B cell (primary cell): ENCODE results near the gene MDH2. TPM values are rescaled to one million over a fixed set of nuclear protein-coding genes. Genes with fewer than 3 reads are reported as not detected.

Experiments used
- ATAC-seq: fragments of 200-7000 bp; cut with Tn5 transposase; one replicate; pipeline ENCODE4 v1.10.0; 2021; ENCODE audit warnings: low read depth, mild to moderate bottlenecking, moderate number of reproducible peaks, moderate library complexity
- CTCF ChIA-PET: fragments of 350-600 bp; sonication (Branson Sonifier 250); formaldehyde crosslinking; loops from one replicate; lab custom pipeline; 2021; ENCODE audit warnings: antibody characterized with exemption, inconsistent platforms; lab: Charles Lee
- POLR2A ChIA-PET: fragments of 350-600 bp; sonication (Branson Sonifier 250); formaldehyde crosslinking; loops from one replicate; lab custom pipeline; 2021; ENCODE audit warnings: antibody characterized with exemption; lab: Charles Lee
- DNase-seq: peaks from one replicate; pipeline ENCODE4 v3.0.0; 2013
- H2AFZ ChIP-seq: 2 replicates; pipeline ENCODE4 v1.6.1; 2012; ENCODE audit warnings: mild to moderate bottlenecking, low read depth, low read length; ENCODE audit not compliant: insufficient read depth, poor library complexity, severe bottlenecking
- H3K27ac ChIP-seq, 2 donors: 1 replicate in 1 of 2; 2 replicates in 1 of 2; pipeline ENCODE4 v1.5.1; 2012 to 2013; ENCODE audit warnings: low read length in 2 of 2, mild to moderate bottlenecking in 2 of 2, moderate library complexity in 1 of 2
- H3K27me3 ChIP-seq, 4 experiments: fragments of 200-600 bp in 1 of 4; sonication (generic) in 1 of 4; replicated peaks in 1 of 4; 1 replicate in 2 of 4; 2 replicates in 2 of 4; pipeline versions ENCODE4 v1.6.1 to v1.7.0; 2013 to 2016; ENCODE audit warnings: low read length in 3 of 4, mild to moderate bottlenecking in 2 of 4, mixed read lengths in 1 of 4, moderate library complexity in 1 of 4; ENCODE audit not compliant: insufficient read depth in 4 of 4, control insufficient read depth in 3 of 4; ENCODE audit errors: control extremely low read depth in 1 of 4
- H3K36me3 ChIP-seq, 2 experiments: replicated peaks in 1 of 2; 1 replicate in 1 of 2; 2 replicates in 1 of 2; pipeline versions ENCODE4 v1.6.1 to v1.7.1; 2013; ENCODE audit warnings: low read length in 1 of 2; ENCODE audit not compliant: insufficient read depth in 2 of 2, control insufficient read depth in 1 of 2; ENCODE audit errors: control extremely low read depth in 1 of 2, extremely low read depth in 1 of 2
- H3K4me1 ChIP-seq, 2 donors: fragments of 200-600 bp in 1 of 2; sonication (generic) in 1 of 2; 1 replicate in 1 of 2; 2 replicates in 1 of 2; pipeline versions ENCODE4 v1.5.1 to v1.6.1; 2013 to 2017; ENCODE audit warnings: low read length in 2 of 2; ENCODE audit not compliant: control insufficient read depth in 2 of 2, insufficient read depth in 2 of 2
- H3K4me2 ChIP-seq: replicated peaks from 2 replicates; pipeline ENCODE3; 2012; ENCODE audit warnings: mild to moderate bottlenecking, low read depth, low read length; ENCODE audit not compliant: poor library complexity, severe bottlenecking
- H3K4me3 ChIP-seq, 5 experiments: fragments of 200-600 bp in 1 of 5; sonication (generic) in 1 of 5; 1 replicate in 3 of 5; 2 replicates in 2 of 5; pipeline versions ENCODE4 v1.5.1 to v1.7.0; 2011 to 2016; ENCODE audit warnings: low read length in 4 of 5, mild to moderate bottlenecking in 4 of 5, low read depth in 2 of 5, control low read depth in 1 of 5, moderate library complexity in 1 of 5; ENCODE audit not compliant: insufficient read depth in 1 of 5; ENCODE audit errors: control extremely low read depth in 1 of 5, extremely low read depth in 1 of 5
- H3K79me2 ChIP-seq: fragments of 200-600 bp; sonication (generic); one replicate; pipeline ENCODE4 v1.6.0; 2016; ENCODE audit warnings: low read length; ENCODE audit not compliant: control insufficient read depth, insufficient read depth
- H3K9ac ChIP-seq: fragments of 200-600 bp; sonication (generic); 2 replicates; pipeline ENCODE4 v1.6.1; 2017; ENCODE audit warnings: mild to moderate bottlenecking, low read length, moderate library complexity
- H3K9me3 ChIP-seq, 3 donors: one replicate each; pipeline versions ENCODE4 v1.6.1 to v1.7.1; 2013; ENCODE audit warnings: low read length in 2 of 3; ENCODE audit not compliant: control insufficient read depth in 2 of 3, insufficient read depth in 1 of 3; ENCODE audit errors: control extremely low read depth in 1 of 3
- H4K20me1 ChIP-seq: 2 replicates; pipeline ENCODE4 v1.6.0; 2012; ENCODE audit warnings: mild to moderate bottlenecking, low read length; ENCODE audit not compliant: insufficient read depth, control insufficient read depth, poor library complexity, severe bottlenecking
- H3K27ac Mint-ChIP-seq: one replicate; pipeline ENCODE4 v1.8.0; 2021; ENCODE audit warnings: mixed read lengths
- H3K27me3 Mint-ChIP-seq: one replicate; pipeline ENCODE4 v1.8.0; 2021; ENCODE audit warnings: mixed read lengths
- H3K4me1 Mint-ChIP-seq: one replicate; pipeline ENCODE4 v1.8.0; 2021; ENCODE audit warnings: mixed read lengths
- H3K4me3 Mint-ChIP-seq: one replicate; pipeline ENCODE4 v1.8.0; 2021; ENCODE audit warnings: mixed read lengths
- H3K9me3 Mint-ChIP-seq: one replicate; pipeline ENCODE4 v1.8.0; 2022; ENCODE audit warnings: mixed read lengths; ENCODE audit not compliant: insufficient read depth
- CTCF ChIP-seq: fragments of 200-600 bp; IDR thresholded peaks from one replicate; pipeline ENCODE4 v1.8.0; 2022; ENCODE audit warnings: antibody characterized with exemption, mild to moderate bottlenecking
- EZH2 ChIP-seq: IDR thresholded peaks from 2 replicates; pipeline ENCODE4 v1.6.1; 2012; ENCODE audit warnings: borderline replicate concordance, low read depth, mild to moderate bottlenecking, moderate library complexity, low read length; ENCODE audit not compliant: insufficient read depth, poor library complexity, severe bottlenecking
- WGBS: methylation state at CpG from one replicate; pipeline ENCODE4 v1.1.5; 2013; ENCODE audit warnings: missing lambda C conversion rate; ENCODE audit not compliant: insufficient coverage; 5-methylcytosine and 5-hydroxymethylcytosine counted together
- intact Hi-C: fragments of 100-400 bp; cut with micrococcal nuclease; formaldehyde crosslinking; loops from one replicate; pipeline ENCODE4 v1.10.0; 2022
- polyA plus RNA-seq: library from polyadenylated mRNA; depleted of rRNA; stranded (reverse); fragments of >200 nt; gene quantifications from 2 replicates; pipeline ENCODE4 v1.2.3, GENCODE V29; 2012
- total RNA-seq, 2 donors: library from RNA; stranded (reverse); fragments of 120-200 nt in 1 of 2; gene quantifications; 1 replicate in 1 of 2; 2 replicates in 1 of 2; pipeline versions ENCODE4 v1.2.3 to v1.2.4, GENCODE V29; 2013 to 2022

The MDH2 gene
- total and polyA plus RNA-seq, 2 donors (not counting 1 experiment from before 2014, with no cell fraction given), result 76.9 to 77.2 TPM

- ATAC-seq (no peak), DNase-seq (no peak)
- intact Hi-C loops, result no loop called here
- H3K4me3 Mint-ChIP-seq, result no peak overlapping the region
- H3K27ac ChIP-seq, result no peak overlapping the region
- peaks cover 17% of the 10 kb centered on the region for H4K20me1 ChIP-seq
- WGBS, result 95% methylated on average over 6 of the region's 6 CpGs
- ChIA-PET CTCF (no interaction called here), POLR2A (no interaction called here)
- H3K4me1 Mint-ChIP-seq, result no peaks in the 10 kb centered on the region
- no peaks in the 10 kb centered on the region for H3K79me2 ChIP-seq
- no peak overlapping the region for H2AFZ ChIP-seq
- no peak for TF ChIP-seq CTCF
- H3K9ac ChIP-seq, result no peak overlapping the region
- no peak overlapping the region for H3K27ac Mint-ChIP-seq
- no peak overlapping the region for H3K4me2 ChIP-seq
- H3K9me3 Mint-ChIP-seq, result no peaks in the 10 kb centered on the region
- H3K27me3 Mint-ChIP-seq, result no peaks in the 10 kb centered on the region
- peaks cover 12 to 96% of the 10 kb centered on the region in 2 experiments for H3K36me3 ChIP-seq
- H3K4me3 ChIP-seq, result no peak overlapping the region
- no peaks in the 10 kb centered on the region for H3K4me1 ChIP-seq
- H3K27me3 ChIP-seq, result no peaks in the 10 kb centered on the region
- no peaks in the 10 kb centered on the region for H3K9me3 ChIP-seq
Measured at GRCh38 chr7:76060842-76061241, 12.9 kb downstream of the MDH2 start.

DNA sequence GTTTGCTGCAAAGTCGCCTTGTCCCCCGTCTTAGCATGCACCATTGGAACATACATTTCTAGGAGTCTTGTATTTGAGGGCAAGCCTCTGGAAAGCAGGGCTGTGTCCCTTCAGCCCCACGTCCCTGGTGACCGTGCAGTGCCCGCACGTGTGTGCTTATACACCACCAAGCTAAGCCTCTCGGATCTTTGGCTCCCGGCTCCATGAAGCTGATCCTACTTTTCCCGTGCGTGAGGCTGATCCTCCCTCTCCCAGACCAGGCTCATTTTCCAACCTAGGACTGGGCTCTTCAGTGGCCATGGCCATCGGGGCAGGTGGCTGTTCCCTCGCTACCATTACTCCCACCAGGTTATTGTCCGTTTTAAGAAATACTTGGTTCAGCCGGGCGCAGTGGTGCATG is 14.3 kb downstream of the MDH2 start:
- Histone ChIP-seq H3K27ac (no peak overlapping the region), H3K79me2 (no peaks in the 10 kb centered on the region), H3K9ac (no peak overlapping the region), H3K36me3 (peaks cover 10 to 95% of the 10 kb centered on the region in 2 experiments), H3K4me3 (no peak overlapping the region), H3K9me3 (no peaks in the 10 kb centered on the region), H3K4me1 (no peaks in the 10 kb centered on the region), H3K27me3 (no peaks in the 10 kb centered on the region), H3K4me2 (no peak overlapping the region), H4K20me1 (peaks cover 6% of the 10 kb centered on the region), H2AFZ (no peak overlapping the region)
- no peaks in the 10 kb centered on the region for H3K27me3 Mint-ChIP-seq
- H3K9me3 Mint-ChIP-seq, result no peaks in the 10 kb centered on the region
- no peak for DNase-seq
- no peak for ATAC-seq
- intact Hi-C loops, result no loop called here
- no peaks in the 10 kb centered on the region for H3K4me1 Mint-ChIP-seq
- H3K27ac Mint-ChIP-seq, result no peak overlapping the region
- TF ChIP-seq CTCF, result no peak
- TF ChIP-seq EZH2, result no peak
- POLR2A ChIA-PET, result no interaction called here
- H3K4me3 Mint-ChIP-seq, result no peak overlapping the region
- 99% methylated on average over 15 of the region's 15 CpGs for WGBS
- CTCF ChIA-PET, result no interaction called here
